NCI-H2107 treated with DMSO at 0.1 percent for 48 hours (cell line): Measurements from ENCODE around the gene DICER1.
"Not testable (repeated sequence)": the region's sequence is repeated elsewhere in the genome, so short reads cannot be mapped to it uniquely, and the experiment has no call there.

Experiments used
- DNase-seq: peaks from one replicate; lab custom pipeline; 2025; ENCODE audit not compliant: unreplicated experiment; lab: John Stamatoyannopoulos, UW

DICER1 gene, protein sequence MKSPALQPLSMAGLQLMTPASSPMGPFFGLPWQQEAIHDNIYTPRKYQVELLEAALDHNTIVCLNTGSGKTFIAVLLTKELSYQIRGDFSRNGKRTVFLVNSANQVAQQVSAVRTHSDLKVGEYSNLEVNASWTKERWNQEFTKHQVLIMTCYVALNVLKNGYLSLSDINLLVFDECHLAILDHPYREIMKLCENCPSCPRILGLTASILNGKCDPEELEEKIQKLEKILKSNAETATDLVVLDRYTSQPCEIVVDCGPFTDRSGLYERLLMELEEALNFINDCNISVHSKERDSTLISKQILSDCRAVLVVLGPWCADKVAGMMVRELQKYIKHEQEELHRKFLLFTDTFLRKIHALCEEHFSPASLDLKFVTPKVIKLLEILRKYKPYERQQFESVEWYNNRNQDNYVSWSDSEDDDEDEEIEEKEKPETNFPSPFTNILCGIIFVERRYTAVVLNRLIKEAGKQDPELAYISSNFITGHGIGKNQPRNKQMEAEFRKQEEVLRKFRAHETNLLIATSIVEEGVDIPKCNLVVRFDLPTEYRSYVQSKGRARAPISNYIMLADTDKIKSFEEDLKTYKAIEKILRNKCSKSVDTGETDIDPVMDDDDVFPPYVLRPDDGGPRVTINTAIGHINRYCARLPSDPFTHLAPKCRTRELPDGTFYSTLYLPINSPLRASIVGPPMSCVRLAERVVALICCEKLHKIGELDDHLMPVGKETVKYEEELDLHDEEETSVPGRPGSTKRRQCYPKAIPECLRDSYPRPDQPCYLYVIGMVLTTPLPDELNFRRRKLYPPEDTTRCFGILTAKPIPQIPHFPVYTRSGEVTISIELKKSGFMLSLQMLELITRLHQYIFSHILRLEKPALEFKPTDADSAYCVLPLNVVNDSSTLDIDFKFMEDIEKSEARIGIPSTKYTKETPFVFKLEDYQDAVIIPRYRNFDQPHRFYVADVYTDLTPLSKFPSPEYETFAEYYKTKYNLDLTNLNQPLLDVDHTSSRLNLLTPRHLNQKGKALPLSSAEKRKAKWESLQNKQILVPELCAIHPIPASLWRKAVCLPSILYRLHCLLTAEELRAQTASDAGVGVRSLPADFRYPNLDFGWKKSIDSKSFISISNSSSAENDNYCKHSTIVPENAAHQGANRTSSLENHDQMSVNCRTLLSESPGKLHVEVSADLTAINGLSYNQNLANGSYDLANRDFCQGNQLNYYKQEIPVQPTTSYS (N-terminal part only)

GRCh38 chr14:95157327-95158189, at the start of gene DICER1:
Gene DICER1, minus strand, starts transcription at chr14:95157529. Its CDS starts 24,071 bp downstream, at chr14:95133458.
- DNase-seq, result peak; percentile 88

DNA sequence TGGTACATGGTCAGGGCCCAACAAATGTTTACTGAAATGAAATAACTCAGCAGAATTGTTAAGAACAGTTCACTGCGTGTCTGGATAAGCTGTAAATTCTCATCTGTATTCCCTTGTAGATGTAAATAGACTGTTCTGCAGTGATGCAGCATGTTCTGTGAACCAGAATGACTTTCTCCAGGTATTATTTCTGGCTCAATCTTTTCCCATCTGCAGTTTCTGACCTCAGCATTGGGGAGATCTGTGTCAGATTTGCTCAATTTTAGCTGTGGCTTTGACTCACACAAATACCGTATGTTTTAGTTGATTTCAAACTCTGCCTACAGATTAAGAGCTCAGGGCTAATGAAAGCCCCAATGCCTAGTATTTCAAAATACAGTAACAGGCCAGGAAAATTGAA, 49.2 kb upstream of the DICER1 start:
- no peak for DNase-seq

- DNase-seq, result peak; percentile 12
These were observed 47.4 kb upstream of the DICER1 start for GRCh38 chr14:95204705-95205104.

DNA sequence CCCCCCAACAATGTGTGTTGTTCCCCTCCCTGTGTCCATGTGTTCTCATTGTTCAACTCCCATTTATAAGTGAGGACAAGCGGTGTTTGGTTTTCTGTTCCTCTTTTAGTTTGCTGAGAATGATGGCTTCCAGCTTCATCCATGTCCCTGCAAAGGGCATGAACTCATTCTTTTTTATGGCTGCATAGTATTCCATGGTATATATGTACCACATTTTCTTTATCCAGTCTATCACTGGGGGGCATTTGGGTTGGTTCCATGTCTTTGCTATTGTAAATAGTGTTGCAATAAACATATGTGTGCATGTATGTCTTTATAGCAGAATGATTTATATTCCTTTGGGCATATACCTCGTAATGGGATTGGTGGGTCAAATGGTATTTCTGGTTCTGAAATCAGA, 44.4 kb upstream of the DICER1 start:
- DNase-seq, result not testable (repeated sequence)

DNA sequence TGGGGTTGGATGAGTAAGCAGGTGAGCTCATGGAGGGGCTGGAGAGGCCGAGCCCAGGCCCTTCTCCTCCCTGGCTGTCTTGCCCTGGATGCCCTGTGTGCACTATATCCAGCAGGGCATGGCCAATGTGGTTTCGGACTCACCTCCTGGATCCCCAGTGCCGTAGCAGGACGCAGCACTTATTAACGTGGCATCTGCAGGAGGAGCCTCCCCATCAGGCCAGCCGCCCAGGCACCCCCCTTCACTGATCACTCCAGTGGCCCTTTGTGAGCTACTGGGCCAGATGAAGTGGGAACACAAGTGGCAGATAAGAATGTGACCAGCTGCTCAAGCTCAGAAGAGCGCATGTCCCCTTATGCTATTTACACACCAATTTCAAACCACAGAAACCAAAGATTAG, 43.1 kb upstream of the DICER1 start:
- DNase-seq, result peak; percentile 98

- no peak for DNase-seq
These were observed 42.1 kb upstream of the DICER1 start for GRCh38 chr14:95199298-95199983.

GRCh38 chr14:95198320-95198719, 41.0 kb upstream of the DICER1 start:
- DNase-seq, result no peak

DNA sequence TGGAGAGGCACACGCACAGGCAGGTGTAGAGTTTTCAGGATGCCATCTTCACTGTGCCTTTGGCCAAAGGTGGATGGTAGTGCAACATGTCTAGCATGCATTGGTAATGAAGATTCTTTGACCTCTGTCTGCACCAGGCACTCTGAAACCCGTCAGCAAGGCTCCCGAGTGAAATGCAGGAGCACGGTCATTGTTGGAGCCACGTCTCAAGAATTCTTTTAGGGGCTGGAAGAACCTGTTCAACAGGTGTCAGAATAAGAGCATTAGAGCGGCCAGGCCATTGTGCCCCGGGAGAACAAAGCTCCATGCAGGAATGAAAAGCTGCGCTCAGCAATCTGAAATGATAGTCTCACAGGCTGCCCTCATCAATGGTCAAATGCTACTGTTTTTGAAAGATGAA, 40.2 kb upstream of the DICER1 start:
- DNase-seq, result no peak

GRCh38 chr14:95196826-95197545, 39.7 kb upstream of the DICER1 start:
- DNase-seq, result no peak

GRCh38 chr14:95196268-95196667, 38.9 kb upstream of the DICER1 start:
- DNase-seq, result no peak

GRCh38 chr14:95195031-95195430, 37.7 kb upstream of the DICER1 start:
- no peak for DNase-seq

DNA sequence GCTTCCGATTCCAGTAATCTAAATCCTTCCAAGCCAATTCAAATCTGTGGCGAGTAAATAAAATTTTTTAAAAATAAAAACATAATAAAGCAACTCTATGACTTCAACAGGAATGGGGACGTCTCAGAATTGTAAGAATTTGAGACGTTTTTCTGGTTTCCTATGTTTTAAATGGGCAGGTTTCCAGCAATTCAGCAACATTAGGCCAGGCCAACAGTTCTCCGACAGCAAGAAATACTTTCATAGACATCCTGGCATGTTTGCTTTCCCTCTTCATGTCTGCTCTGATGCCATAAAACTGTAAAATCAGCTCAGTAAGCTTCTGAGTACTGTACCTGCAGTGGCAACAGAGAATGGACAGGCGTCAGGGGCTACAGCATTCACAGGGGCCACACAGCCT, 35.8 kb upstream of the DICER1 start:
- no peak for DNase-seq

DNA sequence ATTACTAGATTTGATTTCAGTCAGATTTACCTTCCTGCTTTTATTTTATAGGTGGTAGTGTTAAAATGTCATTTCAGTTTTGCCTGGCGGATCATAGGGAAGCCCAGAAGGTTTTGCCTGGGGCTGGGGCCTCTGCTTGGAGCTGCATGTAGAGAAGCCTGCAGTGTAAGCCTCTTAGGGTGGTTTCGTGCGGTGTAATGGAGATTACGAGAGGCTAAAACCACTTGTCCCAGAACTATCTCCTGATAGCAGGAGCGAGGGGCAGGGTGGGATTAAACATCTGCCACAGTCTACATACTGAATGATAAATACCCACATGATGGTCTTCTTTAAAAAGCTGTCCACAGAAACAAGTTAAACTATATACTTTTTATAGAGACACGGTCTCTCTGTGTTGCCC, 35.0 kb upstream of the DICER1 start:
- no peak for DNase-seq

- no peak for DNase-seq
These were observed 34.3 kb upstream of the DICER1 start for GRCh38 chr14:95191445-95192199.

- DNase-seq, result no peak
These were observed 33.5 kb upstream of the DICER1 start for GRCh38 chr14:95190857-95191256.

DNA sequence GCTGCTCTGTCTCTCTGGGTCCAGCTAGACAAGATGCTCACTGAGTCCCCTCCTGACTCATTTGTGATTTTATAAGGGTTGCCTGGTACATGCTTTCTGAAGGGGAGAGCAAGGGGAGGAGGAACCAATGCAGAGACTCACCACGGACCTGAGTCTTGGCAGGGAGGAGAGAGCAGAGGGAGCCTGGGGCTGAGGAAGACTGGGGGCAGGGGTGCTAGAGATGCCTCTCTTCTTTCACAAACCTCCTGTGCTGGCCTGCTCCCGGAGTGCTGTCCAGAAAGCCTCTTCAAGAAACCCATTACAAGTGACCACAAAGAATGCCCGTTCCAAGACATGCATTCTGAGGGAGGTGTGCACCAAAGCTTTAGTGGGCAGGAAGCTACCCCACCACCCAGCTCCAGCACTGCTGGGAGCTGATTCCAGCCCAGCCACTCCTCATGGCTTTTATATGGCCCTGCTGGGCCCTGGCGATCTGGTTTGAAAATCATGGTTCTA, 33.1 kb upstream of the DICER1 start:
- DNase-seq, result no peak

GRCh38 chr14:95189367-95190132, 32.2 kb upstream of the DICER1 start:
- no peak for DNase-seq

DNA sequence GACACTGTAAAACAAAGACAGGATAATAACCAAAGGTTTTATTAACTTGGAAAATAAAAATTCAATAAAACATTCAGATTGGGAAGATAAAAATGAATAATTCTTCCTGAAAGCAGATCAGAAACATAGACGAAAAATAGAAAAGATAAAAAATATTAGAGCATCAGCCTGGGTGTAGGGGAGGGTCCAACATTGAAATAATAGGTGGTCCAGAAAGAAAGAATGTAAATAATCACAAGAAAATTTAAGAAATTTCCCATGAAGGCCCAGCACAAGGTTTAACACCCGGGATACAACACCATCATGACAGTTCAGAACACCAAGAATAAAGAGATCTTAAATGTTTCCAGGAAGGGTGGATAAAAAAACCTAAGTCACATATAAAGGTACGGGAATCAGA, 31.1 kb upstream of the DICER1 start:
- no peak for DNase-seq
